ENCODE measurements around the gene PMCH. TPM values are rescaled to one million over a fixed set of nuclear protein-coding genes. Genes with fewer than 3 reads are reported as not detected.
A peak's percentile ranks its signal among the peaks of the same experiment; 100 is the strongest.

Gene PMCH
- total and polyA plus RNA-seq, 2 donors (not counting 3 experiments of a cell fraction or from before 2014, with no cell fraction given) = 0.19 to 1.1 TPM

DNA sequence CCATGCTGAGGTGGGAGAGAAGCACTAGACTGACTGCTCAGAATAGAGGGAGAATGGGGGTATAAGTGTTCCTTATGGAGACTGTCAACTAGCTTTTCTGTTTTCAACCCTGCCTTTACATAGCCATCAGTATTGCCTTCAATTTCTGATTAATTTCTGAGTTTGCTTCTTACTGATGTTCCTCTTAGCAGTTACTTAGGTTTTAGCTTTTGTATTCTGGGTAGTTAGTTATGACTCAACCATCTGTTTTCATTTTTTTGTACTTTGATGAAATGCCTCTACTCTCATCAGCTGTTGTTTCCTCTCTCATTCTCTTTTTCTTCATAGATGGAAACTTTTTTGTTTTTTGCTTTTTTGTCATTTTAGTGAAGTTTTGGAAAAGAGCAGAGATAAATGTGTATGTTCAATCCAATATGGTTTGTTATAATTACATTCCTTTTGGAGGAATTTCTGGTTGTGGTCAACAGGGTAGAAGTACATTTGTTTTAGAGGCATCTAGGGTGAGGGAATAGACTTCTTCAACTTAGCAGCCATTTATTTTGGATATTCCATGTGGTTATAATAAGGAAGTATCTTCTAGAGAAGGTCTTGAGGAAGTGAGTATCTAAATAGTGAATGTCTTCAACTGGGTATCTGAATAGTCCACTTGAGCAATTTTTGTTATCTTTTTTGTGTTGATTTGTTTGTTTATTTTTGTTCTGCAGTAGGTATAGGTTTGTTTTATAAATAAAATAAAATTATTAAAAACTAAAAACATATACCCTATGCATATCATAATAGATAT, 29.6 kb downstream of the PMCH start:
- no peak for FAIRE-seq
- BruUV-seq (replicated peaks) = no TSS peak

More for the DNA sequence above, 29.6 kb downstream of the PMCH start:
- ChIA-PET POLR2A (no interaction called here), CTCF (interaction anchor here (1.0 to 6.2 kb wide), 3 partner anchors 8 to 315 kb away, joined by 3 to 103 read pairs (median 23); no protein-coding TSS in a partner anchor)
- intact Hi-C loops (cut with micrococcal nuclease) (no loop called here), dilution Hi-C loops (cut with MboI; ENCODE audit: extremely low pct_ligation_motif_present, low sequenced_read_pairs) (no loop called here)
- no peak overlapping the region for H2AFZ ChIP-seq (ENCODE audit: low read depth, low read length)
- peaks cover 11% of the 10 kb centered on the region for H3K4me1 ChIP-seq (ENCODE audit: control insufficient read depth, extremely low read depth, insufficient read depth, low read length)
- no peak overlapping the region for H3K9ac ChIP-seq (replicated peaks; ENCODE audit: extremely low read depth, insufficient read depth, low read length)
- no peaks in the 10 kb centered on the region for H3K9me3 ChIP-seq (replicated peaks; ENCODE audit: control insufficient read depth, insufficient read depth, low read length)
- no peak for TF ChIP-seq POLR2AphosphoS5 (IDR thresholded peaks at IDR 0.05; ENCODE audit: insufficient read depth, low read depth, low read length)
- TF ChIP-seq JUN (IDR thresholded peaks at IDR 0.05; ENCODE audit: borderline replicate concordance, insufficient read depth, insufficient read length, low read depth) = no peak
- no peak for TF ChIP-seq GATA2 (IDR thresholded peaks at IDR 0.05; ENCODE audit: insufficient read depth, insufficient read length, low read depth, low read length)
- TF ChIP-seq MYC (IDR thresholded peaks at IDR 0.05; ENCODE audit: low read depth, low read length) = no peak
- no peak for TF ChIP-seq MAX (IDR thresholded peaks at IDR 0.05; ENCODE audit: insufficient read depth, insufficient read length)
- no peak for TF ChIP-seq FOS (IDR thresholded peaks at IDR 0.05; ENCODE audit: borderline replicate concordance, insufficient read depth, low read length)
- TF ChIP-seq, protein P1, sequence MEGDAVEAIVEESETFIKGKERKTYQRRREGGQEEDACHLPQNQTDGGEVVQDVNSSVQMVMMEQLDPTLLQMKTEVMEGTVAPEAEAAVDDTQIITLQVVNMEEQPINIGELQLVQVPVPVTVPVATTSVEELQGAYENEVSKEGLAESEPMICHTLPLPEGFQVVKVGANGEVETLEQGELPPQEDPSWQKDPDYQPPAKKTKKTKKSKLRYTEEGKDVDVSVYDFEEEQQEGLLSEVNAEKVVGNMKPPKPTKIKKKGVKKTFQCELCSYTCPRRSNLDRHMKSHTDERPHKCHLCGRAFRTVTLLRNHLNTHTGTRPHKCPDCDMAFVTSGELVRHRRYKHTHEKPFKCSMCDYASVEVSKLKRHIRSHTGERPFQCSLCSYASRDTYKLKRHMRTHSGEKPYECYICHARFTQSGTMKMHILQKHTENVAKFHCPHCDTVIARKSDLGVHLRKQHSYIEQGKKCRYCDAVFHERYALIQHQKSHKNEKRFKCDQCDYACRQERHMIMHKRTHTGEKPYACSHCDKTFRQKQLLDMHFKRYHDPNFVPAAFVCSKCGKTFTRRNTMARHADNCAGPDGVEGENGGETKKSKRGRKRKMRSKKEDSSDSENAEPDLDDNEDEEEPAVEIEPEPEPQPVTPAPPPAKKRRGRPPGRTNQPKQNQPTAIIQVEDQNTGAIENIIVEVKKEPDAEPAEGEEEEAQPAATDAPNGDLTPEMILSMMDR (IDR thresholded peaks at IDR 0.05; ENCODE audit: extremely low read depth in 1 of 2, insufficient read depth in 1 of 2, low read depth in 1 of 2, low read length in 2 of 2) = no peak
- TF ChIP-seq EZH2 (IDR thresholded peaks at IDR 0.05; ENCODE audit: borderline replicate concordance, low read depth, low read length, severe bottlenecking) = no peak
- TF ChIP-seq POLR2A (IDR thresholded peaks at IDR 0.05; ENCODE audit: low read depth, low read length) = no peak
- no peaks in the 10 kb centered on the region for H3K36me3 ChIP-seq (ENCODE audit: control insufficient read depth in 2 of 2, extremely low read depth in 1 of 2, insufficient read depth in 2 of 2, low read length in 2 of 2)
- H3K79me2 ChIP-seq (ENCODE audit: control insufficient read depth, insufficient read depth, low read length) = no peaks in the 10 kb centered on the region
- H3K27ac ChIP-seq (ENCODE audit: insufficient read depth, low read depth, low read length) = no peak overlapping the region
- no peak overlapping the region for H3K4me2 ChIP-seq (ENCODE audit: insufficient read depth, low read length)
- no peaks in the 10 kb centered on the region for H3K27me3 ChIP-seq (ENCODE audit: control insufficient read depth in 2 of 2, insufficient read depth in 2 of 2, low read length in 2 of 2)
- H3K9me1 ChIP-seq (replicated peaks; ENCODE audit: control insufficient read depth, extremely low read depth, insufficient read depth, low read length) = no peaks in the 10 kb centered on the region
- H3K4me3 ChIP-seq (replicated peaks in 1 of 3; ENCODE audit: insufficient read depth in 1 of 3, low read depth in 1 of 3, low read length in 3 of 3) = no peak overlapping the region
- DNase-seq (ENCODE audit: low read depth, low spot score) = peak; percentile 15
- H4K20me1 ChIP-seq (replicated peaks; ENCODE audit: control insufficient read depth, extremely low read depth, insufficient read depth, low read length) = no peaks in the 10 kb centered on the region
